HepG2 (cell line): Measurements from ENCODE around the gene PTCRA. TPM values are rescaled to one million over a fixed set of nuclear protein-coding genes. Genes with fewer than 3 reads are reported as not detected.

ENCODE experiments used
- ATAC-seq: fragments of 200-7000 bp; cut with Tn5 transposase; 3 replicates; pipeline ENCODE4 v1.9.1; 2020; ENCODE audit warnings: mild to moderate bottlenecking, moderate library complexity
- BruUV-seq: library from RNA; stranded (reverse); fragments of 400-500 nt; replicated peaks from 2 replicates; lab custom pipeline; 2021; lab: Mats Ljungman, UMichigan
- CTCF ChIA-PET: fragments of 300-600 bp; formaldehyde crosslinking; extraction: SDS; loops from one replicate; lab custom pipeline; 2021; ENCODE audit warnings: low total read pairs, inconsistent platforms, low intra/inter-chr PET ratio; lab: Yijun Ruan, JAX
- POLR2A ChIA-PET: fragments of 350-600 bp; sonication (Branson Sonifier 250); formaldehyde crosslinking; loops from one replicate; lab custom pipeline; 2020; ENCODE audit warnings: antibody characterized with exemption, inconsistent platforms; lab: Yijun Ruan, JAX
- DNase-seq: peaks from one replicate; pipeline ENCODE4 v3.0.0-alpha.2; 2015; ENCODE audit warnings: low spot score
- FAIRE-seq: peaks from 3 replicates; lab custom pipeline; 2011; peaks lifted over from hg19 to GRCh38; lab: Jason Lieb, UNC
- H2AFZ ChIP-seq: one replicate; pipeline ENCODE4 v1.6.1; 2011; ENCODE audit warnings: low read length, inconsistent platforms
- H3K27ac ChIP-seq: fragments of 300-600 bp; 3 replicates; pipeline ENCODE4 v1.8.0; 2011; ENCODE audit warnings: mixed run types, mild to moderate bottlenecking, mixed read lengths, low read length, inconsistent platforms; ENCODE audit not compliant: insufficient read depth; ENCODE audit errors: extremely low read length
- H3K27me3 ChIP-seq, 2 experiments: fragments of 200-600 bp in 1 of 2; 2 replicates in 1 of 2; 3 replicates in 1 of 2; pipeline versions ENCODE4 v1.6.0 to v1.8.0; 2011; ENCODE audit warnings: low read length in 2 of 2, mild to moderate bottlenecking in 2 of 2, moderate library complexity in 2 of 2, inconsistent platforms in 1 of 2; ENCODE audit not compliant: insufficient read depth in 2 of 2, control insufficient read depth in 1 of 2
- H3K36me3 ChIP-seq, 2 experiments: fragments of 200-600 bp in 1 of 2; replicated peaks in 1 of 2; 2 replicates in 1 of 2; 3 replicates in 1 of 2; pipeline versions ENCODE4 v1.5.1 to v1.8.0; 2011; ENCODE audit warnings: low read length in 2 of 2, inconsistent platforms in 1 of 2; ENCODE audit not compliant: insufficient read depth in 2 of 2, control insufficient read depth in 1 of 2
- H3K4me1 ChIP-seq: 2 replicates; pipeline ENCODE4 v1.5.1; 2012; ENCODE audit warnings: low read length, inconsistent platforms; ENCODE audit not compliant: insufficient read depth
- H3K4me2 ChIP-seq: 2 replicates; pipeline ENCODE4 v1.6.0; 2011; ENCODE audit warnings: low read depth, low read length, inconsistent platforms
- H3K4me3 ChIP-seq, 3 experiments: fragments of 200-600 bp in 1 of 3; sonication (generic), shearing (Covaris generic) in 1 of 3; replicated peaks in 1 of 3; 2 replicates each; pipeline ENCODE4 v1.5.1; 2011 to 2016; ENCODE audit warnings: low read length in 3 of 3, inconsistent platforms in 2 of 3, low read depth in 2 of 3, mild to moderate bottlenecking in 2 of 3, control low read depth in 1 of 3, mixed read lengths in 1 of 3; ENCODE audit not compliant: insufficient read depth in 1 of 3
- H3K79me2 ChIP-seq: one replicate; pipeline ENCODE4 v1.6.1; 2011; ENCODE audit warnings: low read length, inconsistent platforms; ENCODE audit not compliant: insufficient read depth
- H3K9ac ChIP-seq: 2 replicates; pipeline ENCODE4 v1.6.0; 2011; ENCODE audit warnings: mild to moderate bottlenecking, low read depth, low read length, inconsistent platforms; ENCODE audit not compliant: insufficient read depth
- H3K9me3 ChIP-seq: 2 replicates; pipeline ENCODE4 v1.5.1; 2012; ENCODE audit warnings: mild to moderate bottlenecking, low read length
- H4K20me1 ChIP-seq: 2 replicates; pipeline ENCODE4 v1.6.0; 2011; ENCODE audit warnings: inconsistent platforms, mild to moderate bottlenecking, low read length, moderate library complexity; ENCODE audit not compliant: insufficient read depth
- MED8 ChIP-seq: sonication (generic); formaldehyde crosslinking; IDR thresholded peaks from 2 replicates; pipeline ENCODE4 v1.8.1; 2023; ENCODE audit warnings: mild to moderate bottlenecking, missing genetic modification reagents; ENCODE audit not compliant: insufficient replicate concordance
- NFATC3 ChIP-seq: sonication (generic); formaldehyde crosslinking; IDR thresholded peaks from 2 replicates; pipeline ENCODE4 v1.5.1; 2020; ENCODE audit warnings: mild to moderate bottlenecking, missing genetic modification reagents
- ZNF792 ChIP-seq: IDR thresholded peaks from 2 replicates; pipeline ENCODE4 v1.6.1; 2016
- WGBS: methylation state at CpG from one replicate; pipeline ENCODE4 v1.1.6; 2017; ENCODE audit warnings: low lambda C conversion rate; 5-methylcytosine and 5-hydroxymethylcytosine counted together
- in situ Hi-C: cut with HindIII; loops from 2 replicates; pipeline ENCODE4 v1.10.0; 2017; ENCODE audit warnings: low pct_unique_long_range_greater_than_20kb; ENCODE audit not compliant: extremely low pct_ligation_motif_present
- intact Hi-C: fragments of 100-400 bp; cut with micrococcal nuclease; formaldehyde crosslinking; loops from one replicate; pipeline ENCODE4 v1.10.0; 2022; ENCODE audit not compliant: unreplicated experiment
- polyA plus RNA-seq, 8 experiments: library from polyadenylated mRNA; depleted of rRNA in 3 of 8; stranded (reverse) in 7 of 8; unstranded in 1 of 8; fragments of >200 nt; fragmentation: Illumina TruSeq in 4 of 8; extraction: Trizol in 4 of 8; gene quantifications; 2 replicates each; pipeline versions ENCODE4 v1.2.1 to v1.2.3, GENCODE V29; 2011 to 2016; ENCODE audit warnings: low read depth in 4 of 8, missing spikeins in 1 of 8, mixed read lengths in 1 of 8; ENCODE audit not compliant: insufficient read depth in 1 of 8
- total RNA-seq, 5 experiments: library from RNA; depleted of rRNA; stranded (reverse); fragments of >200 nt; fragmentation: Illumina TruSeq; extraction: Trizol; gene quantifications; 2 replicates each; pipeline ENCODE4 v1.2.3, GENCODE V29; 2016; ENCODE audit warnings: low read depth in 1 of 5
- TF ChIP-seq, protein P1 (sequence below): sonication (generic); formaldehyde crosslinking; IDR thresholded peaks from 2 replicates; pipeline ENCODE4 v1.5.0; 2020; ENCODE audit warnings: missing genetic modification reagents, mild to moderate bottlenecking, borderline replicate concordance

Gene PTCRA
- total and polyA plus RNA-seq, 2 of the 13 experiments (the other 11 are each of a cell fraction or from before 2014, with no cell fraction given): not detected

DNA sequence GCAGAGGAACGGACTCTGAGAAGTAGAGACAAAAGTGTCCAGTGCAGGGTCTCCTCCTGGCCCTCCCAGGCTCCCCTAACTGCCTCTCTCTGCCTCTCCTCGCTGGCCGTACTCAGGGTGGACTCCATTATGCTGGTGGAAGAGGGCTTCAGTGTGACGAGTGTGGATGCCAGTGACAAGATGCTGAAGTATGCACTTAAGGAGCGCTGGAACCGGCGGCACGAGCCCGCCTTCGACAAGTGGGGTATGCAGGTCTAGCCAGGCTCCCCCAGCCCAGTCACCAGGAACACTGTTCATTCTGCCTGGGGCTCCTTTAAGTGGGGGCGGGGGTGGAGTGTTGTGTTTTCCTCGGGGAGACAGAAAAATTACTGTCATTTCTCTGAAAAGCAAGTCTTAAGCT is 46.2 kb downstream of the PTCRA start (continued):
- TF ChIP-seq NFATC3: no peak

DNA sequence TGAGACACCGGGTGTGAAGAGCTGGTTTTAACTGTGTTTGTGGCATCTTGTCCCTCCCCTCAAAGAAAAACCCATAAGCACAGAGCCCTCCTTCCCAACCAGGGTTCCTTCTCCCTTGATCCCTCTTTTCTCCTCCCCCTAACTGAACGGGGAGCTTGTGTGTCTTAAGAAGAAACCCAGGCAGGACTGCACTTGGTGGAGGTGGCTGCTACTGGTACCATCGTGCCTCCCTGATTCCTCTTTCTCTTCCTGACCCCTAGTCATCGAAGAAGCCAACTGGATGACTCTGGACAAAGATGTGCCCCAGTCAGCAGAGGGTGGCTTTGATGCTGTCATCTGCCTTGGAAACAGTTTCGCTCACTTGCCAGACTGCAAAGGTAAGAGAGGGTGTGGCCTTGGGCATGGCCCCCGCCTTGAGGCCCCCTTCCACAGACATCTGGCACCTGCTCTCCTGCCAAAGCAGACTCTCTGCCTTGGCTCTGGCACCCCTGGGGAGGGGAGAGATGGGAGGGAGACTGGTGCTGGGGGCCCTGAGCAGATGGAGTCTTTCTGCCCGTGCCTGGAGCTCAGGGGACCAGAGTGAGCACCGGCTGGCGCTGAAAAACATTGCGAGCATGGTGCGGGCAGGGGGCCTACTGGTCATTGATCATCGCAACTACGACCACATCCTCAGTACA is 46.8 kb downstream of the PTCRA start:
- TF ChIP-seq, protein P1, sequence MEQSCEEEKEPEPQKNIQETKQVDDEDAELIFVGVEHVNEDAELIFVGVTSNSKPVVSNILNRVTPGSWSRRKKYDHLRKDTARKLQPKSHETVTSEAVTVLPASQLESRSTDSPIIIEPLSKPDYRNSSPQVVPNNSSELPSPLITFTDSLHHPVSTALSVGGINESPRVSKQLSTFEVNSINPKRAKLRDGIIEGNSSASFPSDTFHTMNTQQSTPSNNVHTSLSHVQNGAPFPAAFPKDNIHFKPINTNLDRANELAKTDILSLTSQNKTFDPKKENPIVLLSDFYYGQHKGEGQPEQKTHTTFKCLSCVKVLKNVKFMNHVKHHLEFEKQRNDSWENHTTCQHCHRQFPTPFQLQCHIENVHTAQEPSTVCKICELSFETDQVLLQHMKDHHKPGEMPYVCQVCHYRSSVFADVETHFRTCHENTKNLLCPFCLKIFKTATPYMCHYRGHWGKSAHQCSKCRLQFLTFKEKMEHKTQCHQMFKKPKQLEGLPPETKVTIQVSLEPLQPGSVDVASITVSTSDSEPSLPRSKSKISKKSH (CRISPR knock-in tag): peak; percentile 48; the same call in 1 of the 2 replicates
- TF ChIP-seq ZNF792 (CRISPR knock-in tag) (no peak), MED8 (CRISPR knock-in tag) (no peak)
- ATAC-seq (no peak), DNase-seq (no peak), FAIRE-seq (peak; percentile 21)
- 93% methylated on average over 13 of the region's 13 CpGs for WGBS
- H3K79me2 ChIP-seq: no peaks in the 10 kb centered on the region
- H3K36me3 ChIP-seq: 0 out of 5 replicates have a peak, but pooled peaks cover 0 to 1% of the 10 kb centered on the region in 2 experiments
- H4K20me1 ChIP-seq: no peaks in the 10 kb centered on the region
- H2AFZ ChIP-seq: no peak overlapping the region
- H3K4me1 ChIP-seq: peaks cover 33% of the 10 kb centered on the region
- H3K27ac ChIP-seq: no peak overlapping the region
- ChIA-PET CTCF (no interaction called here), POLR2A (interaction anchor here (4.3 kb wide), 1 partner anchor 33 kb away, joined by 36 read pairs; the partner anchor contains the start of gene CNPY3)
- H3K9ac ChIP-seq: no peak overlapping the region
- in situ Hi-C loops (no loop called here), intact Hi-C loops (loop anchor here (5.0 kb wide), 1 partner anchor 50 kb away; the partner anchor contains the start of genes KLHDC3 and MEA1)
- no peaks in the 10 kb centered on the region; a peak in 1 of 5 replicates for H3K27me3 ChIP-seq
- H3K9me3 ChIP-seq: no peaks in the 10 kb centered on the region
- no TSS peak for BruUV-seq
- no peak overlapping the region for H3K4me2 ChIP-seq
- no peak overlapping the region for H3K4me3 ChIP-seq
